ENCODE measurements around the gene PRKAG1.

PRKAG1 gene

DNA sequence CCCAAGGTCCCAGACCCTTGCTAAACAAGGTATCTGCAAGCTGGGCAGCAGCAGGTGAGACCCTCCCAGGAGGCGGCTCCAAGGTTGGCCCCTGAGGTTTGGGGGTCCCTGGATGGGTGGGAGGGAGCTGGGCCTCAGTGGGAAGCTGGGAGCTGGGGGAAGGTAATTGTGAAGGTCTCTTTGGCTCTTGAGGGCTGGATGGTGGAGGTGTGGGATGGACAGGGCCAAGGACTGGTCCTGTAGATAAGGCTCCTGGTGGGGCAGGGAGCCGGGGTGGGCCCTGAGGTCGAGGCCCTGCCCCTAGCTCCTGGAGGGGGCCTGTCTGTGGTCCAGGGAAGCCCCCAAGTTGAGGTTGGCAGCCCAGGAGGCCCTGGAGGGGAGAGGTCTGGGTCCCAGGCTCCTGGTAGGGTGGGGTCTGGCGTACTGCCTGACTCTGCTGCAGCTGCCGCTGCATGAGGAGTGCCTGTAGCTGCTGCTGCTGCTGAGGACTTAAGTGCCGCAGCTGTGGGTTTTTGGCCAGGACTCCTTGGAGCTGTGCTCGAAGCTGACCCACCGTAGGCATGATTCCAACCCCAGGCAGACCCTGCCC lies 13.1 kb upstream of the PRKAG1 start:
- no peak for DNase-seq (ENCODE audit: low read depth)

DNA sequence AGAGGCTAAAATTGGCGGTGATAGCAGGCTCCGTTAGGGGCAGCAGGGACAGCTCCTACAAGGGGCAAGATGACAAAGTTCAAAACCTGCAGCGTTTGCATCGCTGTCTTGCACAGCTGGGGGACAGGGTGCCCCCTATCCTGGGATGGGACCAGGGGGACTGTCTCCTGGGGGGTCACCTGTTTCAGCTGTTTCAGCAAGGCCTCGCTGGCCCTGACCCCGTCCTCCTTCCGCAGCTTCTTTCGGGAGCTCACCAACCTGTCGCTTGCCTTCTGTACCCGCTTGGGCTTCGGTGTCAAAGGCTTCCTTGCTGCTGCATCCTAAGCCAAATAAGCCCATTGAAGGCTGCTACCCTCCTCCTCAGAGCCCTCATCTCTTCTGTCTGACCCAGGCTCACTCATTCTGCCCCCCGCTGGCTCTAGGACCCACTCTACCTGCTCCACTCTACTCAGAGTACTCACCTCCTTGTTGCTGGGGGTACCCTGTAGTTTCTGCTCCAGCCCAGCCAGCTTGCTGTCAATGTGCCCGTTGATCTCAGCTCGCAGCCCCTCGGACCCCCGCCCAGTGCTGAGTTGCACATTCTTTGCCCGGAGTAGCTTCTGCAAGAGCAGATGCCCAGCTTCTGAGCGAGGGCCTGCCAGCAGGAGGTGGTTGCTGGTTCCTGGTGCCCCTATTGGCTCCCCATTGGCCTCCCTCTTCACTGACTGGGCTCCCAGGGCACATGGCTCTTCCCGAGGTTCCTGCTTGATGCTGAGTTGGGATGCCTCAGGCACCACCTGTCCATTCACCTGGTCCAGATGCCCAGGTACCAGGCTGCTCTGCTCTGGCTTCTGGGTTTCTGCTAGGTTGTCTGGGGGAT lies 12.4 kb upstream of the PRKAG1 start:
- DNase-seq (ENCODE audit: low read depth) = no peak

DNA sequence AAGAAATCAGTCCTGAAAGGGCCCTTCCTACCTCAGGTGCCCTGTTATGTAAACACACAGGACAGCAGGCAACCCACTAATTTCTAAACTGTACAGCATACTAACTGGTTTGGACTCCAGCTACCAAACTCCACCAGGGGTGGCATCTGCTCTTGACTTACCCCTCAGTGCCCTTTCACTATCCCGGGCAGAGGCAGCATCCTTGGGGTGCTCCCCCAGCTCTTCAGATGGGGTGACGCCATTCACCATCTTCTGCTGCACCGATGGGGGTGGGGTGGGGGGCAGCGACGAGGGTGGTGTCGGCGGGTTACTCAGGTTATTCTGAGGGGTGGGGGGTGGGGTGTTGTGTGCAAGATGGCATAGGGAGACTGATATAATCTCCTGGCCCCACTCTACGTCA lies 11.5 kb upstream of the PRKAG1 start:
- no peak for DNase-seq (ENCODE audit: low read depth)

DNA sequence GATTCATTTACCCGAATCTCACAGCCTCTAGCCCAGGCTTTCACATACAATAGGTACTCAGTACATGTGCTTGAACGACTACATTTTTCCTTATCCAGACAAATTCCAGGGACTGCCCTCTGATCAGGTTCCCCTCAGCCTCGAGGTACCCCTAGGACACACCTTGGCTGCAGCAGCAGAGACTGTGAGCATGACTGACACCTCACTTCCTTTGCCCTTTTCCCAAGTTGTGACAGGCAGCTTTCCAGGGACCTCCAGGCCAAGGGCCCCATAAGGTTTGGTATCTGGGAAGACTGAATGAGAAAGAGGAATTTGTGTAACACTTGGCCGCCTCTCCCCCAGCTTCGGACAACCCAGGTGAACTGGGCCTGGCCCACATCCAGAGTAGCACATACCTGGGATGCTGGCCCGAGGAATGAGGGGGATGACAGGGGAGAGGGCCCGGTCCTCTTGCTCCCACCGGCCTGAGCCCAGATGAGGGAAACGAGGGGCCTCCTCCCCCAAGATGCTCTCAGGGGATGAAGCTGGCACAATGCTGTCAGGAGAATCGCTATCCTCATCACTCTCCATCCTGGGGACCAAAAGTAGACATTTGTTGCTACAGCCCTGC lies 10.2 kb upstream of the PRKAG1 start:
- no peak for DNase-seq (ENCODE audit: low read depth)

DNA sequence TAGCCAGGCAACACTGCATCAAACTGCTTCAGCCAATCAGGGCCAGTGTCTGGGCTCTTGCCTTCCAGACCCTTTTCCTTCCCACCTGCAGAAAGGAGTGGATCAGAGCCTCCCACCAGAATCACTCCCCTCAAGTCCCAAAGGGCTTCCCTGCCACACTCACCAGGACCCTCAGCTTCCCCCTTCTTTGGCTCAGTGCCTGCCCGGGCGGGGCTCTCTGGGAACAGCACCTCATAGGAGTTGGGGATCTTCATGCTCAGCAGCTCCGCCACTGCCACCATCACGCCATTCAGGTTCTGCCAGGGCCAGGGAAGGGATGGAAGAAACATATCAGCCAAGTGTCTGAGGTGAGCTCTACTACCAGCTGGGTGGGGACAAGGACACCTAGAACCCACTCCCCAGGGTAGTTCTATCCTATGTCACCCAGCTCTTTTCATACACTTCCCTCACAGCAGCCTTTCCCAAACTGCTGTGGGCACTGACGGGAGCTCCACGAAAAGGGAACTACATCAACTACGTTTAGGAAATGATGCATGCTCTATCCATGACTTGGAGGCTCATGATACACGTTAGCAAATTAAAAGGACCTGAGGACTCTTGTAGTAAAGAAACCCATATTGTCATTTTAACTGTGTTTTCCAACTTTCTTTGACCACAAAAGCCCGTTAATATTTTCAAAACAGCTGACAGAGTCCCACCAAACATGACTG lies 9.4 kb upstream of the PRKAG1 start:
- DNase-seq (ENCODE audit: low read depth) = no peak

DNA sequence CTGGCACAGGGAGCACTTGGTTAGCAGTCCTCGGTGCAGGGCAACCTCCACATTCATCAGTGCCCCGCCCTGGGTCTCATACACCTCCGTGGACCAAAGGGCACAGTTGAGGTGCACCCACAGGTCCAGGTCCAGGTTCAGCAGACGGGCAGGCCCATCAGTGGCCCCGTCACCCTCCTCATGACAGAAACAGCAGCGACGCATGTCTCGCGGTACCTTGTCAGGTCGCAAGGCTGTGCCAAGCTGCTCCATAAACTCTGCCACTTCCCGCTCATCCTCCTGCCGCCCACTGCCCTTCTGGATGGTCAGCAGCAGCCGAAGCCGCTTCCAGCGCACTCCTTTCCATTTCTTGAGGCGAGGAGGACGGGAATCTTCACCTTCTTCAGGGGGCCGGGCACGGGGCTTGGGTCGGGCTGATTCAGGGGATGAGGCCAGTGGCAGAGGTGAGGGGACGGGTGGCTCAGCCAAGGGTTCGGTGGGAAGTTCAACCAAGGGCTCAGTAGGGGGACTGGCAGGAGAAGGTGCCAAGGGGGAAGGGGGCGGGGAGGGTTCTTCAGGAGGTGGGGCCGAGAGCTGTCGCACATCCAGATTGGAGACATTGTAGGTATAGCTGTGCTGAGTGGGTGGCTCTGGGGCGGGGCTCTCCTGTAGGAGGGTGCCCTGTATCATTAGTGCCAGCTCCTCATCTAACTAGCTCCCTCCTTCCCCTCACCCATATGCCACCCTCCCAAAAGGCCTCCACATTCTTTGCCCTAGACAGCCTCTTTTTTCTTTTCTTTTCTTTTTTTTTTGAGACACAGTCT lies 8.3 kb upstream of the PRKAG1 start:
- DNase-seq (ENCODE audit: low read depth) = no peak

DNA sequence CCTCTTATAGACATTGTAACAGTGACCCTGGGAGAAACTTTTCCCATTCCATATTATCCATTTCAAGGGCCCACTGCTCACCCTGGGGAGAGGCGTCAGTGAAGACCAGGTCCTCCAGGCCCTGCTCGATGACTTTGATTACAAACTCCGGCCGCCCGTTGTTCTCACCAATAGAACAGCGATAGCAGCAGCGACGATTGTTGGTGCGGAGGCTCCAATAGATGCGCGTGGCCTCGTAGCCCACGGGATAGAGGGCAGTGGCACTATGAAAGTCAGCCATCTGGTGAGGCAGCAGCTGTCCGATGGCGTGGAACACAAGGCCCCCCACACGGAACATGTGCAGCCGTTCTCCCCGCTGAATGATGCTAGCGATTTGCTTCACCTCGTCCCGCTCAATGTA lies 7.5 kb upstream of the PRKAG1 start:
- DNase-seq (ENCODE audit: low read depth) = no peak

DNA sequence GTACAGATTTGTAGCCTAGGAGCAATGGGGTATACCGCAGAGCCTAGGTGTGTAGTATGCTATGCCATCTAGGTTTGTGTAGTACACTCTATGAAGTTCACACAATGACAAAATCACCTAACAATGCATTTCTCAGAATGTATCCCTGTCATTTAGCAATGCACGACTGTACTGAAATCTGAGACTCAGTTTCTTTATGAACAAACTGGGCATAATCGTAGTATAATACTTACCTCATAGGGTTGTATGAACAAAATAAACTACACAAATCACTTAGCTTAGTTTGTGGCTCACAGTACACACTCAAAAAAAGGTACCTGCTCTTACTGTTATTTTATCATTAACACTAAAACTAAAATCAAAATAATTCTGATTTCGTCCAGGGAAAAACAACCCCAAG lies 6.9 kb upstream of the PRKAG1 start:
- no peak for DNase-seq (ENCODE audit: low read depth)

DNA sequence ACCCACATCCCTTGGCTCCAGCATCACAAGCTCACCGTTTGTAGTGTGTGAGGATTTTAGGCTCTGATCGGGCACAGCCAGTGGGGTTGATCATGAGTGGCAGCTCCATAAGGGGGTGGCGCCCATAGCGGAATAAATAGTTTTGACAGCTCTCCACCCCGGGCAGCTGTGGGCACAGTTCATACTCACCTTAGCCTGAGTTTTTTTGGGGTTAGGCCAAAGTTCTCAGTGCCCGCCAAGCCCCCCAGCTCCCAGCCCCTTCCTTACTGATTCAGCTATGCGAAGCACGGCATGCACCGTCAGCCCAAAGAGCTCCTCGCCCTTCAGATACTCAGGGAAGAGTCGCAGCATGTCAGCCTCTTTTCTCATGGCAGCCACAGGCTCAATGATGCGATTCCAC lies 6.0 kb upstream of the PRKAG1 start:
- DNase-seq (ENCODE audit: low read depth) = no peak

DNA sequence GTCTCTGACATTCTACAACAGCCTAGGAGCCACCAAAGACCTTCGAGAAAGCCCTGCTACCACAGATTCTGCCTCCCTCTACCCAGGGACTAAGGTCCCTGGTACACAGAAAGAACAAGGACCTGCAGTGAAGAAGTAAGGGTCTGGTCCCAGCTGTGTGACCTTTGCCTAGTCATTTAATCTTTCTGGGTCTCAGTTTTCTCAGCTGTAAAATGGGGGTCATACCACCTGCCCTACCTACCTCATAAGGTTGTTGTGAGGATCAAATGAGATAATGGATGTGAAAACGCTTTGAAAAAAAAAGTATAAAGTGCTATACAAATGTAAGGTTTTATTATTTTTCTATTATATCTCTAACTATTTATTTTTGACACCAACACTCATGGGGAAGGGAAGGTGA lies 5.2 kb upstream of the PRKAG1 start:
- DNase-seq (ENCODE audit: low read depth) = no peak

DNA sequence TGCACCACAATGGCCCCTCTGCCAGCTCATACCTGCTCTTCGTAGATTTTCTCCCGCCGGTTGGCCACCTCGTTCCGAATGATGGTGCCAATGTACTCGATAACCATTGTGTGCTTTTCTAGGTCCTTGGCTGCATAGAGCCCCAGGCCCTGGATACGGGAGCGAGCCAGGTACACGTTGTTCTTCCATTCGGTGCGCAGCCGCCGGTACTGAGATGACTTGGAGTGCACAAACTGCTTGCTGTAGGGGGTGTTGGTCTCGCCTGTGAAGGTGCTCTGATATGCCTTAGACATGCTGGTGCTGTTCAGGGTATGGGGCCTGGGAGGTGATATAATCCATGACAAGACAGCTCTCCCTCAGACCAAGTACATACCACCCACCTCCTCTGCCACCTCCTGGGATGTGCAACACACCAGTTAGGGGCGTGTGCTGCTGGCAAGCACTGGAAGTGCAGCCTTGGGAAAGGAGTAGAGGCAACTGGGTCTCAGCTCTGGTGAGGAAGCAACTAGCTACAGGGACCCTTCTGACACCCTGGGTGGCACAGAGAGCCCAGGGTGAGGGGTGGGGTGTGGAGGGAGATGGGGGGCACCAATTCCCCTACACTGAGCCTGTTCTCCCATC lies 4.1 kb upstream of the PRKAG1 start:
- no peak for DNase-seq (ENCODE audit: low read depth)

DNA sequence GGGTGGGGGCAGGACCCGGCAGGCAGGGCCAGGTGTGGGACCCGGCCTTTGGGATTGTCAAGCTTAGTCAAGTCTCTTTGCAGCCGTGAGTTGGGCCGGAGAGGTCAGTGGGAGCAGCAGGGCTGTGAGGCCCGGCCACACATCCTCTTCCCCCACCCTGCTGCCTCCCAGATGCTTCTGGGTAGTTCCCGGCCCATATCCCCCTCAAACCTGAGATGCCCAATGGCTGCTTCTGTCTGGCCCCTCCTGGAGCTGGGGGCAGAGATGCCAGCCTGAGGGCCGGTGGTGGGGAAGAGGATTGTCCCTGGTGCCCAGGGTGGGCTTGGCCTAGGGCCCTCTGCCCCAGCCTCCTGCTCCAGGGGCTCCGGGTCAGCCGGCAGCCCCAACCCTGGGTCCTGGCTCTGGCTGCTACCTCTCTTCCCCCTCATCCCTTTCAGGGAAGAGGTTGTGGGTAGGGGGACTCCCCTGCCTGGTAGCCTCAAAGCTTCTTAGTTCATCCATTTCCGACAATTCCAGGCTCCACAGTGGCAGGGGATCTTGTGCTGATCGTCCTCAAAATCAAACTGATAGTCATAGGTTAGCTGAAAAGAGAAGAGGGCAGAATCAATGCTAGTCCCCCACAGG lies 2.8 kb upstream of the PRKAG1 start:
- DNase-seq (ENCODE audit: low read depth) = no peak

DNA sequence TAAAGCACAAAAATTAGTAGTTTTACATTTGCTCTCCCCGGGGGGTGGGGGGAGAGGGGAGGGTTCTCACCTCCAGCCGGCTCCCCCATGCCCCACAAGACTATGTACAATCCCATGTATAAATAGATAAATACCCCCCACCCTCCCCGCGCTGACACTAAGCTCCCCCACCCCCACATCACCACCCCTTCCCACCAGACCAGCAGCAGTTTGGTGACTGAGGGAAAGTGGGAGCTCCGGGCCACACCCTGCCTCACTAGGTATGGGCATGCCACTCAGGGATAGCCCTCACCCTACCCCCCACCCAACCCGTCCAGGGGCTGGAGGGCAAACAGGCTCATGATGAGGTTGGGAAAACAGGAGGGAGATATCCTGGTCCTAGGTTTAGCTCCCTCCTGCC lies 1.9 kb upstream of the PRKAG1 start:
- DNase-seq (ENCODE audit: low read depth) = no peak

DNA sequence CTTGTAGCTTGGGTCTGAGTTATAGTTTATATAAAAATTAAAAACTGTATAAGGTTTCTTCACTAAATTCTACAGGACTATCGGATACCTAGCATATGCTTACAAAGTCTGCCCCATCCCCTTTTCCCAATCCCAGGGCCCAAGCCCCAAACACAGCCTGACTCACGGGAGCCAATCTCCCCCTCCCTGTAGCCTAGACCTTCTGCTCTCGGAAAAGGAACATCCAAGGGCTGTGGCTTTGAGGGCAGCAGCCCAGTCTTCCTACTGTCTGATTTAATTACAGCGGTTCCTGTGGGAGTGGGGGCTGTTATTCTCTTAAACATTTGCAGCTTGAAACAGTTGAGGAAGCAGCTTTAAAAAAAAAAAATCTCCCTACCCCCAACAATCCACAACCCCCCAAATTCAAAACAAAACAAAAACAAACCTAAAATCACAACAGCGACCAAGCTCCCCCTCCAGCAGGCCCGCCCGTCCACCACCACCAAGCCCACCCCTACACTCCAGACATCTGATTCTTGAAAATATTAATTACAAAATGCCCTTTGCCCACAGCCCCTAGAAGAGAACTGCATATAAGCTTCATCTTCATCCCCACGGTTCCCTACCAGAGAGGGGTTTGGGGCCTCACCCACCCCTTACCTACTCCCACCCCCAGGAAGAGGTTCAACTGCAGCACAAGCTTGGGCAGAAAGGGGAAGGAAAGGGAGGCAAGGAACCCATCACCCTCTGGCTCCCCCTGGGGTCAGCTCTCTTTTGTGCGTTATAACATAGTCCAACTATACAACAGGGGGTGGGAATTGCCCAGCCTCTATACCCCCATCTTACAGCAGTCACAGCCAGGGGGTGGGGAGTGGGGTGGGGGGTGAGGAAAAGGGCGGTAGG lies 1.1 kb upstream of the PRKAG1 start:
- DNase-seq (ENCODE audit: low read depth) = no peak

DNA sequence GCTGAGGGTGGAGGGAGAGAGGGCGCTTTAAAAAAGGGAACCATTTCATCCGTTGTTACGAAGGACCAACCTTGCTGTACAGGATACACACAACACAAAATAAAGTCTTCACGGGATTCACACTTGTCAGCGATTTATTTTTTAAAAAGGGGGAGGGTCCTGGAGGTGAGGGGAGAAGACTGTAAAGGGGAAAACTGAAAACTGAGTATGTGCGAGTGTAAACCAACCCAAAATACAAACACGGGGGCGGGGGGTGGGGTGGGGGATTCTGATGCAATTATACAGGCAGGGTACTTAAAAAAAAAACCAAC lies 499 bp upstream of the PRKAG1 start:
- no peak for DNase-seq (ENCODE audit: low read depth)

DNA sequence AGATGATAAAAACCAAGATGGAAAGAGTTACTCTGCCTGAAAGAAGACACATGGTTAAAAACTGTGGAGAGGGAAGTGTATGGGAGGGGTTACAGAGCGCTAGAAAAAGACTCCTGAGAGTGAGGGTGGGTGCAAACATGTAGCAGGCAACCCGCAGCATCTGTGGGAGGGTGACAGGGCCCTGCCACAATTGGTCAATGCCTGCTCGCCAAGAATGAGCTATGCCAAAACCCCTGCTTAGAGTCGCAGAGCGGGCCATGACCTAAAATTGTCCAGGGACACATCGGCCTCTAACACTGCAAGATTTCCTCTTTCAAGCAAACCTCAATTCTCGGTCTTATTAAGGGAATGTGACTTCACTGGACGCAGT lies 700 bp downstream of the PRKAG1 start:
- no peak for DNase-seq (ENCODE audit: low read depth)

DNA sequence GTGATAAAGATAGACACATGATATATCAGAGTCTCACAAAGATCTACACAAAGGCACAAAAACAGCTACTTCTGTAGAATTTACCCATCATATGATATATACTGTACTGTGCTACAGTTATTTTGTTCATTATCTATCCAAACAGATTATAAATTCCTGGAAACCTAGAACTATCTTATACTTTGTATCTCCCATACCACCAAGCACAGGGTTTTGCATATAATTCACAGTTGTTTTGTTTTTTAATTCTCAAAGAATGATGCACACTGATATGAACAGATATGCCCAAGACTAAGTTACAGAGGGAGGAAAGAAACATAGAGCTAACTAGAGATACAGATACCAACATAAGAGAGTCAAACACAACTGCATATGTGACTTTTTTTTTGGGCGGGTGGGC lies 3.4 kb downstream of the PRKAG1 start:
- no peak for DNase-seq (ENCODE audit: low read depth)

DNA sequence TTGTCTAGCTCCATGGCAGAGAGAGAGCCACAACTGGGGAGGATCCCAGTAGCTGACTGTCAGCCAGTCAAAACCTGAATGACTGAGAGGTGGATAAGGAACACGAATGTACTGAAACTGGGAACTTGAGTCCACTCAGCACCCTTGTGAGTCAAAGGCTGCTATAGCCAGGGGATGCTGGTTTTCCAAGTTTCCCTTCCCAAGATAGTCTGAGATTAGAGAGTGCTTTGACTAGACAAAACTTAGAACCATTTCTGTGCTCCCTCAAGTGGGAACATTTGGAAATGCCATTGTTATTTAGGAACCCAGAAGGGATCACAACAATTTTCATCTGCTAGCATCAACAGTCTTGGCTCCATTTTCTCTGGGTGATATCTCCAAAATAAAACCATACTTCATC lies 4.0 kb downstream of the PRKAG1 start:
- no peak for DNase-seq (ENCODE audit: low read depth)

DNA sequence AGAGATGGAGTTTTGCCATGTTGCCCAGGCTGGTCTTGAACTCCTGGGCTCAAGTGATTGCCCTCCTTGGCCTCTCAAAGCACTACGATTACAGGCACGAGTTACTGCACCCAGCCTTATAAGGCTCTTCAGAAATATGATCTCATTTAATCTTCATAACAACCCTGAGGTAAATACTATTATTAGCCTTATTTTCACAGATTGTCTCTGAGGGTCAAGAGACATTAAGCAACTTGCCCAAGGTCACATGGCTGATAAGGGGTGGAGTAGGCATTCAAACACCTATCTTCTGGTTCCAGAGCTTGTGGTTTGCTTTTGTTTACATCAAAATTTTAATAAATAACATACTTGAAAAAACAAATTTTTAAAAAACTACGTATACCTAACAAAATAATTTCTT lies 5.1 kb downstream of the PRKAG1 start:
- DNase-seq (ENCODE audit: low read depth) = no peak

DNA sequence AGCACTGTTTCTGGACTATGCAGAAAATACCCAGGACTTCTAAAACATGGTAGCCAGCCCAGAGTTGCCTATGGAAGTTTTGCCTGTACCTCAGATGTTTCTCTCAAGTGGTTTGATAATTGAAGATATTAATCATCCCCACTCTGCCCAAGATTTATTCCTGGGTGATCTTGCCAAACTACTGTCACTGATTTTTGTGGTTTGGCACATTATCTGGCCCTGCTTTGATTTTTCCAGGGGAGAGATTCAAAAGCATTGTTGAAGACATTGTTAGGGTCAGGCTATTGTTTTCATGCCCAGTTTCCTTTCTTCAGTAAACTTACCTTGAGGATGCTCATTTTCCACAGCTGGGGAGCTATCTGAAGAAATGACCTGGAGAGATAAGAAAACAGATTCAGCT lies 5.8 kb downstream of the PRKAG1 start:
- DNase-seq (ENCODE audit: low read depth) = no peak

All from stimulated activated CD8-positive, alpha-beta memory T cell treated with anti-CD3 and anti-CD28 coated beads, Interleukin-15, amount 100 ng/mL, for 24 hours (primary cell).